GM12878 (cell line): ENCODE results near the gene IGIP. TPM values are rescaled to one million over a fixed set of nuclear protein-coding genes. Genes with fewer than 3 reads are reported as not detected.

ENCODE experiments used
- ATAC-seq: fragments of 200-7000 bp; cut with Tn5 transposase; 3 replicates; pipeline ENCODE4 v1.9.1; 2020; ENCODE audit warnings: mild to moderate bottlenecking, moderate library complexity
- BruUV-seq: library from RNA; stranded (reverse); fragments of 400-500 nt; replicated peaks from 2 replicates; lab custom pipeline; 2021; lab: Mats Ljungman, UMichigan
- CTCF ChIA-PET: fragments of 300-600 bp; sonication (Branson Sonifier 250); formaldehyde crosslinking; extraction: SDS; loops from one replicate; lab custom pipeline; 2021; ENCODE audit warnings: inconsistent platforms; lab: Yijun Ruan, JAX
- POLR2A ChIA-PET: fragments of 350-600 bp; formaldehyde crosslinking; extraction: SDS; loops from one replicate; lab custom pipeline; 2021; ENCODE audit warnings: inconsistent platforms; lab: Charles Lee
- RAD21 ChIA-PET: fragments of 300-600 bp; sonication (Branson Sonifier 250); formaldehyde crosslinking; loops from one replicate; lab custom pipeline; 2023; ENCODE audit warnings: antibody characterized with exemption; ENCODE audit not compliant: unreplicated experiment; lab: Charles Lee
- SMC1A ChIA-PET: fragments of 300-600 bp; sonication (Branson Sonifier 250); formaldehyde crosslinking; loops from one replicate; lab custom pipeline; 2023; ENCODE audit not compliant: unreplicated experiment, uncharacterized antibody; lab: Charles Lee
- DNase-seq: peaks from one replicate; pipeline ENCODE4 v3.0.0-alpha.2; 2011; ENCODE audit warnings: low read depth, low spot score
- FAIRE-seq: peaks from 3 replicates; lab custom pipeline; 2011; peaks lifted over from hg19 to GRCh38; lab: Jason Lieb, UNC
- H2AFZ ChIP-seq: 2 replicates; pipeline ENCODE4 v1.6.0; 2011; ENCODE audit warnings: low read depth, low read length, control low read depth; ENCODE audit not compliant: control insufficient read depth
- H3K27ac ChIP-seq: 2 replicates; pipeline ENCODE4 v1.5.1; 2011; ENCODE audit warnings: control low read depth; ENCODE audit not compliant: control insufficient read depth, insufficient read depth
- H3K27me3 ChIP-seq, 2 experiments: replicated peaks in 1 of 2; 2 replicates each; pipeline versions ENCODE4 v1.6.0 to v1.6.1; 2011; ENCODE audit warnings: low read length in 1 of 2; ENCODE audit not compliant: control insufficient read depth in 2 of 2, insufficient read depth in 2 of 2
- H3K36me3 ChIP-seq, 2 experiments: 2 replicates each; pipeline ENCODE4 v1.5.1; 2011; ENCODE audit warnings: low read length in 1 of 2; ENCODE audit not compliant: control insufficient read depth in 2 of 2, insufficient read depth in 2 of 2
- H3K4me1 ChIP-seq: 2 replicates; pipeline ENCODE4 v1.6.1; 2011; ENCODE audit warnings: mild to moderate bottlenecking, low read length, moderate library complexity, mixed read lengths; ENCODE audit not compliant: control insufficient read depth, insufficient read depth
- H3K4me2 ChIP-seq: 2 replicates; pipeline ENCODE4 v1.6.0; 2011; ENCODE audit warnings: control low read depth; ENCODE audit not compliant: control insufficient read depth, insufficient read depth
- H3K4me3 ChIP-seq: fragments of 200-600 bp; sonication (generic); 2 replicates; pipeline ENCODE4 v1.5.1; 2016
- H3K79me2 ChIP-seq: 2 replicates; pipeline ENCODE4 v1.6.0; 2011; ENCODE audit warnings: low read length; ENCODE audit not compliant: control insufficient read depth, insufficient read depth
- H3K9ac ChIP-seq: 2 replicates; pipeline ENCODE4 v1.8.0; 2011; ENCODE audit warnings: low read length, control low read depth, mixed read lengths; ENCODE audit not compliant: control insufficient read depth, insufficient read depth
- H3K9me3 ChIP-seq: replicated peaks from 3 replicates; pipeline ENCODE4 v1.5.1; 2011; ENCODE audit warnings: mild to moderate bottlenecking, low read length; ENCODE audit not compliant: control insufficient read depth, insufficient read depth
- H4K20me1 ChIP-seq: 2 replicates; pipeline ENCODE4 v1.6.0; 2011; ENCODE audit not compliant: control insufficient read depth, insufficient read depth
- CBFB ChIP-seq: IDR thresholded peaks from 2 replicates; pipeline ENCODE4 v1.6.1; 2016; ENCODE audit warnings: antibody characterized with exemption, low read depth
- IRF5 ChIP-seq: fragments of 450-650 bp; IDR thresholded peaks from 2 replicates; pipeline ENCODE4 v1.6.1; 2017; ENCODE audit warnings: borderline replicate concordance
- NFYB ChIP-seq: IDR thresholded peaks from 2 replicates; pipeline ENCODE4 v1.6.1; 2011; ENCODE audit warnings: low read depth, mild to moderate bottlenecking, low read length, improper control_type of control experiment, moderate library complexity; ENCODE audit not compliant: insufficient read depth
- NKRF ChIP-seq: fragments of 450-650 bp; conservative IDR thresholded peaks from 2 replicates; pipeline ENCODE4 v1.6.1; 2017; ENCODE audit warnings: mild to moderate bottlenecking, moderate library complexity
- POLR2A ChIP-seq: IDR thresholded peaks from 2 replicates; pipeline ENCODE4 v1.6.1; 2011; ENCODE audit warnings: low read depth, mild to moderate bottlenecking, low read length
- STAT3 ChIP-seq: IDR thresholded peaks from 2 replicates; pipeline ENCODE4 v1.6.1; 2011; ENCODE audit warnings: low read depth, low read length, improper control_type of control experiment
- SUZ12 ChIP-seq: fragments of 200-600 bp; sonication (generic); IDR thresholded peaks from one replicate; pipeline ENCODE4 v1.6.1; 2018; ENCODE audit warnings: antibody characterized with exemption, mild to moderate bottlenecking; ENCODE audit not compliant: unreplicated experiment
- USF2 ChIP-seq: IDR thresholded peaks from 2 replicates; pipeline ENCODE4 v1.6.1; 2011; ENCODE audit warnings: low read depth, low read length, improper control_type of control experiment, borderline replicate concordance
- ZZZ3 ChIP-seq: IDR thresholded peaks from 2 replicates; pipeline ENCODE4 v1.6.1; 2011; ENCODE audit warnings: low read depth; ENCODE audit not compliant: control insufficient read depth, insufficient read length
- WGBS: methylation state at CpG from one replicate; pipeline ENCODE4 v1.1.6; 2016; ENCODE audit warnings: low lambda C conversion rate; ENCODE audit not compliant: insufficient replicate concordance, insufficient coverage; ENCODE audit errors: missing lambda C conversion rate; 5-methylcytosine and 5-hydroxymethylcytosine counted together
- in situ Hi-C: fragments of 300-500 bp; cut with MboI; formaldehyde crosslinking; loops from 9 replicates; pipeline ENCODE4 v1.14.3; 2018; ENCODE audit warnings: mixed read lengths
- intact Hi-C: fragments of 100-400 bp; cut with micrococcal nuclease; formaldehyde crosslinking; loops from one replicate; pipeline ENCODE4 v1.14.2; 2022; ENCODE audit not compliant: unreplicated experiment
- polyA plus RNA-seq, 11 experiments: library from polyadenylated mRNA; depleted of rRNA in 4 of 11; unstranded in 6 of 11; stranded (reverse) in 5 of 11; fragments of >200 nt; fragmentation: Nextera tagmentation in 4 of 11; fragmentation: Illumina TruSeq in 1 of 11; extraction: Ambion mirVana in 4 of 11; extraction: Trizol in 1 of 11; gene quantifications; 1 replicate in 1 of 11; 2 replicates in 10 of 11; pipeline versions ENCODE4 v1.2.1 to v1.2.3, GENCODE V29; 2011 to 2016; ENCODE audit warnings: inconsistent platforms in 2 of 11, missing spikeins in 2 of 11, low read depth in 1 of 11
- total RNA-seq, 4 experiments: library from RNA; depleted of rRNA in 3 of 4; stranded (reverse); fragments of >200 nt in 3 of 4; fragmentation: Illumina TruSeq in 1 of 4; extraction: Trizol in 1 of 4; gene quantifications; 2 replicates each; pipeline versions ENCODE4 v1.2.1 to v1.2.3, GENCODE V29; 2013 to 2021

IGIP gene
- total and polyA plus RNA-seq, 10 of the 15 experiments (the other 5 are each of a cell fraction or from before 2014, with no cell fraction given), result 0.58 to 3.3 (median 1.9) TPM

- TF ChIP-seq SUZ12, result no peak
- no peak for TF ChIP-seq POLR2A
- no peak for TF ChIP-seq ZZZ3
- 0 out of 2 replicates have a peak, but pooled peaks have one; percentile 41 for TF ChIP-seq CBFB
- no peak for TF ChIP-seq STAT3
Measured at GRCh38 chr5:140169410-140169809, 43.7 kb downstream of the IGIP start (continued).

GRCh38 chr5:140172483-140172882 is 46.7 kb downstream of the IGIP start:
- H3K9ac ChIP-seq, result no peak overlapping the region
- ChIA-PET POLR2A (no interaction called here), RAD21 (no interaction called here), SMC1A (no interaction called here), CTCF (no interaction called here)
- WGBS, result 84% methylated on average over 2 of the region's 2 CpGs
- no peaks in the 10 kb centered on the region for H3K27me3 ChIP-seq
- no peak for ATAC-seq
- peaks cover 15% of the 10 kb centered on the region; the same call in 1 of the 2 replicates for H3K4me1 ChIP-seq
- H2AFZ ChIP-seq, result no peak overlapping the region
- no peak overlapping the region for H3K27ac ChIP-seq
- H3K4me3 ChIP-seq, result no peak overlapping the region
- in situ Hi-C loops (no loop called here), intact Hi-C loops (no loop called here)
- BruUV-seq, result no TSS peak
- no peak overlapping the region for H3K4me2 ChIP-seq
- H3K9me3 ChIP-seq, result no peaks in the 10 kb centered on the region
- H4K20me1 ChIP-seq, result no peaks in the 10 kb centered on the region
- FAIRE-seq, result no peak
- peaks cover 6% of the 10 kb centered on the region for H3K79me2 ChIP-seq
- H3K36me3 ChIP-seq, result no peaks in the 10 kb centered on the region
- DNase-seq, result no peak
- TF ChIP-seq USF2 (no peak), NFYB (no peak), IRF5 (no peak), NKRF (no peak)
